Panc1 (cell line): ENCODE results near the gene PPIA. TPM values are rescaled to one million over a fixed set of nuclear protein-coding genes. Genes with fewer than 3 reads are reported as not detected.
A peak's percentile ranks its signal among the peaks of the same experiment; 100 is the strongest.

Experiments
- ATAC-seq: fragments of 200-7000 bp; cut with Tn5 transposase; 2 replicates; pipeline ENCODE4 v1.9.1; 2020; ENCODE audit warnings: mild to moderate bottlenecking, moderate library complexity
- BruUV-seq: library from RNA; stranded (reverse); fragments of 400-500 nt; replicated peaks from 2 replicates; lab custom pipeline; 2021; lab: Mats Ljungman, UMichigan
- CTCF ChIA-PET: fragments of 300-600 bp; sonication (Branson Sonifier 250); formaldehyde crosslinking; loops from one replicate; lab custom pipeline; 2022; ENCODE audit warnings: antibody characterized with exemption; lab: Charles Lee
- POLR2A ChIA-PET: fragments of 300-600 bp; sonication (Branson Sonifier 250); formaldehyde crosslinking; loops from one replicate; lab custom pipeline; 2022; ENCODE audit warnings: antibody characterized with exemption; lab: Charles Lee
- DNase-seq: peaks from one replicate; pipeline ENCODE4 v3.0.0-alpha.2; 2010; ENCODE audit warnings: low read depth, low spot score
- H3K27ac ChIP-seq: 2 replicates; pipeline ENCODE4 v1.5.1; 2011; ENCODE audit warnings: mild to moderate bottlenecking, low read length, inconsistent platforms
- H3K27me3 ChIP-seq: fragments of 200-500 bp; sonication (Bioruptor generic); 2 replicates; pipeline ENCODE4 v1.6.0; 2014; ENCODE audit warnings: low read length, inconsistent platforms; ENCODE audit not compliant: control insufficient read depth, insufficient read depth
- H3K36me3 ChIP-seq: fragments of 200-500 bp; sonication (Bioruptor generic); 2 replicates; pipeline ENCODE4 v1.5.1; 2014; ENCODE audit warnings: inconsistent platforms, mild to moderate bottlenecking, low read length, moderate library complexity; ENCODE audit not compliant: control insufficient read depth, insufficient read depth
- H3K4me1 ChIP-seq: 2 replicates; pipeline ENCODE4 v1.5.1; 2011; ENCODE audit warnings: inconsistent platforms, mild to moderate bottlenecking, low read length, moderate library complexity; ENCODE audit not compliant: control insufficient read depth, insufficient read depth
- H3K4me3 ChIP-seq, 2 experiments: 2 replicates each; pipeline ENCODE4 v1.5.1; 2011 to 2012; ENCODE audit warnings: low read depth in 2 of 2, low read length in 2 of 2, mild to moderate bottlenecking in 2 of 2, inconsistent platforms in 1 of 2, moderate library complexity in 1 of 2
- H3K9me3 ChIP-seq: fragments of 200-500 bp; sonication (Bioruptor generic); 2 replicates; pipeline ENCODE4 v1.5.1; 2014; ENCODE audit warnings: low read depth, mild to moderate bottlenecking, inconsistent platforms, low read length, moderate library complexity; ENCODE audit not compliant: control insufficient read depth, insufficient read depth
- CTCF ChIP-seq: fragments of 450-650 bp; IDR thresholded peaks from 2 replicates; pipeline ENCODE4 v1.5.1; 2017; ENCODE audit warnings: mild to moderate bottlenecking
- POLR2AphosphoS5 ChIP-seq: IDR thresholded peaks from 2 replicates; pipeline ENCODE4 v1.6.1; 2012; ENCODE audit warnings: mild to moderate bottlenecking, low read depth, low read length, moderate library complexity
- REST ChIP-seq, 2 experiments: IDR thresholded peaks; 2 replicates each; pipeline ENCODE4 v1.6.1; 2011 to 2012; ENCODE audit warnings: low read depth in 2 of 2, control low read depth in 1 of 2, low read length in 1 of 2, mild to moderate bottlenecking in 1 of 2, moderate library complexity in 1 of 2; ENCODE audit not compliant: insufficient read depth in 1 of 2
- SIN3A ChIP-seq: IDR thresholded peaks from 2 replicates; pipeline ENCODE4 v1.6.1; 2012; ENCODE audit warnings: low read depth, mild to moderate bottlenecking, low read length, moderate library complexity, borderline replicate concordance; ENCODE audit not compliant: insufficient read depth
- TCF7L2 ChIP-seq: IDR thresholded peaks from 2 replicates; pipeline ENCODE4 v1.6.1; 2011; ENCODE audit warnings: mild to moderate bottlenecking, low read depth, low read length, inconsistent platforms
- in situ Hi-C: cut with HindIII; loops from 2 replicates; pipeline ENCODE4 v1.10.0; 2016; ENCODE audit warnings: low sequenced_read_pairs, low pct_unique_long_range_greater_than_20kb
- intact Hi-C: fragments of 100-400 bp; cut with micrococcal nuclease; formaldehyde crosslinking; loops from one replicate; pipeline ENCODE4 v1.10.0; 2022; ENCODE audit not compliant: unreplicated experiment
- total RNA-seq: library from RNA; stranded (reverse); gene quantifications from one replicate; pipeline ENCODE4 v1.2.1, GENCODE V29; 2021; ENCODE audit not compliant: unreplicated experiment

The PPIA gene
- total RNA-seq, 1 experiment from 2014 or later, result 3,706 TPM

GRCh38 chr7:44750921-44751571, 45.4 kb upstream of the PPIA start:
- no TSS peak for BruUV-seq
- ATAC-seq (no peak), DNase-seq (no peak)
- in situ Hi-C loops (no loop called here), intact Hi-C loops (loop anchor here (5.0 kb wide), 1 partner anchor 164 kb away; no protein-coding TSS in a partner anchor)
- H3K27ac ChIP-seq, result peak overlapping the region; percentile 82
- CTCF ChIA-PET, result no interaction called here
- TF ChIP-seq SIN3A (no peak), CTCF (no peak), POLR2AphosphoS5 (no peak), TCF7L2 (no peak), REST (IDR thresholded peaks at IDR 0.05; ENCODE audit: insufficient read depth in 1 of 2, low read depth in 2 of 2, low read length in 1 of 2) (no peak)
- no peaks in the 10 kb centered on the region for H3K27me3 ChIP-seq
- peaks cover 32% of the 10 kb centered on the region for H3K4me1 ChIP-seq
- POLR2A ChIA-PET, result no interaction called here
- H3K9me3 ChIP-seq, result no peaks in the 10 kb centered on the region
- no peaks in the 10 kb centered on the region for H3K36me3 ChIP-seq
- H3K4me3 ChIP-seq, result no peak overlapping the region; a peak in 1 of 4 replicates

GRCh38 chr7:44752822-44753221, 43.7 kb upstream of the PPIA start:
- Histone ChIP-seq H3K36me3 (no peaks in the 10 kb centered on the region; the same call in 1 of the 2 replicates), H3K27ac (no peak overlapping the region), H3K27me3 (no peaks in the 10 kb centered on the region), H3K4me1 (peaks cover 29% of the 10 kb centered on the region), H3K9me3 (no peaks in the 10 kb centered on the region), H3K4me3 (no peak overlapping the region)
- TF ChIP-seq TCF7L2 (no peak), CTCF (no peak), SIN3A (no peak), REST (IDR thresholded peaks at IDR 0.05; ENCODE audit: insufficient read depth in 1 of 2, low read depth in 2 of 2, low read length in 1 of 2) (no peak), POLR2AphosphoS5 (no peak)
- DNase-seq (no peak), ATAC-seq (no peak)
- no TSS peak for BruUV-seq
- ChIA-PET POLR2A (no interaction called here), CTCF (no interaction called here)
- in situ Hi-C loops, result no loop called here
- intact Hi-C loops, result loop anchor here (5.0 kb wide), 1 partner anchor 166 kb away; no protein-coding TSS in a partner anchor
